Adrenal gland (tissue), 12 donors: ENCODE data around the gene PTK6. TPM values are rescaled to one million over a fixed set of nuclear protein-coding genes. Genes with fewer than 3 reads are reported as not detected.
A peak's percentile ranks its signal among the peaks of the same experiment; 100 is the strongest.

Experiments used
- DNase-seq, 7 donors: peaks; one replicate each; pipeline ENCODE4 v3.0.0-alpha.2; 2019 to 2020
- H3K27ac ChIP-seq, 5 donors: fragments of 200-600 bp; sonication (generic) in 4 of 5; 1 replicate in 3 of 5; 2 replicates in 2 of 5; pipeline versions ENCODE4 v1.5.1 to v1.8.0; 2016 to 2020; ENCODE audit warnings: mild to moderate bottlenecking in 1 of 5
- H3K27me3 ChIP-seq: fragments of 200-600 bp; 2 replicates; pipeline ENCODE4 v1.8.0; 2021
- H3K36me3 ChIP-seq, 2 donors: fragments of 200-600 bp; replicated peaks in 1 of 2; 1 replicate in 1 of 2; 2 replicates in 1 of 2; pipeline versions ENCODE4 v1.5.1 to v1.8.0; 2018 to 2022
- H3K4me1 ChIP-seq, 2 donors: fragments of 200-600 bp; replicated peaks in 1 of 2; 1 replicate in 1 of 2; 2 replicates in 1 of 2; pipeline versions ENCODE4 v1.5.1 to v1.8.0; 2018 to 2021
- H3K4me3 ChIP-seq, 4 donors: fragments of 200-600 bp; sonication (generic) in 3 of 4; one replicate each; pipeline ENCODE4 v1.5.1; 2016 to 2018
- H3K9me3 ChIP-seq, 3 donors: fragments of 200-600 bp; sonication (generic) in 1 of 3; replicated peaks in 1 of 3; 1 replicate in 2 of 3; 2 replicates in 1 of 3; pipeline versions ENCODE4 v1.5.1 to v1.8.0; 2016 to 2021
- POLR2A ChIP-seq, 2 donors: fragments of 450-650 bp; IDR thresholded peaks; one replicate each; pipeline ENCODE4 v1.6.1; 2017; ENCODE audit warnings: antibody characterized with exemption in 2 of 2, mild to moderate bottlenecking in 2 of 2, moderate library complexity in 1 of 2
- WGBS, 4 donors: extraction: QIAGEN DNeasy Blood & Tissue Kit in 2 of 4; methylation state at CpG; one replicate each; pipeline versions ENCODE4 v1.1.5 to v1.1.7; 2013 to 2017; 5-methylcytosine and 5-hydroxymethylcytosine counted together
- intact Hi-C, 2 donors: fragments of 100-400 bp; cut with DNase I; formaldehyde crosslinking; loops; one replicate each; pipeline versions ENCODE4 v1.14.1 to v1.15.0; 2022 to 2023
- polyA plus RNA-seq, 3 donors: library from polyadenylated mRNA; stranded (reverse); fragments of 200-250 nt in 2 of 3; fragments of 350-450 nt in 1 of 3; fragmentation: Illumina TruSeq in 1 of 3; extraction: RNeasy Lipid Tissue Mini Kit (QIAGEN cat#74804) in 1 of 3; gene quantifications; one replicate each; pipeline ENCODE4 v1.2.3, GENCODE V29; 2013 to 2014
- total RNA-seq, 9 donors: library from RNA; depleted of rRNA in 4 of 9; stranded (reverse); fragments of >200 nt in 4 of 9; fragments of 120-200 nt in 1 of 9; fragmentation: NEBNext Ultra II Directional in 1 of 9; extraction: Animal tissue kit (Norgen Biotek cat#: 25700) in 1 of 9; gene quantifications; one replicate each; pipeline versions ENCODE4 v1.1.0 to v1.2.4, GENCODE V29; 2013 to 2023
- TF ChIP-seq, protein P1 (sequence below), 6 experiments: fragments of 450-650 bp in 4 of 6; fragments of 200-600 bp in 2 of 6; sonication (generic) in 1 of 6; IDR thresholded peaks; 1 replicate in 5 of 6; 2 replicates in 1 of 6; pipeline versions ENCODE4 v1.5.1 to v1.8.0; 2016 to 2021; ENCODE audit warnings: antibody characterized with exemption in 6 of 6, mild to moderate bottlenecking in 2 of 6, moderate library complexity in 1 of 6
- donor health status: healthy with polysubstance abuse.
- donor health status: Bipolar disorder and iron deficiency.
- donor health status: DM: yes; HTN: yes; CAD: no.
- donor health status: DM: no; HTN: no; CAD: no.
- donor health status: DM: no; HTN: no; CAD: no.
- donor health status: DM: yes; HTN: yes; CAD: no.

The PTK6 gene
- total and polyA plus RNA-seq, 12 donors, result 0.19 to 0.72 (median 0.36) TPM; not detected in 5

- H3K9me3 ChIP-seq, result no peaks in the 10 kb centered on the region
- 72 to 84% (median 79%) methylated on average over 7 of the region's 7 CpGs for WGBS, 4 donors
- no peaks in the 10 kb centered on the region for H3K36me3 ChIP-seq
- intact Hi-C loops, result no loop called here
- H3K4me3 ChIP-seq, result no peak overlapping the region
- TF ChIP-seq, protein P1, sequence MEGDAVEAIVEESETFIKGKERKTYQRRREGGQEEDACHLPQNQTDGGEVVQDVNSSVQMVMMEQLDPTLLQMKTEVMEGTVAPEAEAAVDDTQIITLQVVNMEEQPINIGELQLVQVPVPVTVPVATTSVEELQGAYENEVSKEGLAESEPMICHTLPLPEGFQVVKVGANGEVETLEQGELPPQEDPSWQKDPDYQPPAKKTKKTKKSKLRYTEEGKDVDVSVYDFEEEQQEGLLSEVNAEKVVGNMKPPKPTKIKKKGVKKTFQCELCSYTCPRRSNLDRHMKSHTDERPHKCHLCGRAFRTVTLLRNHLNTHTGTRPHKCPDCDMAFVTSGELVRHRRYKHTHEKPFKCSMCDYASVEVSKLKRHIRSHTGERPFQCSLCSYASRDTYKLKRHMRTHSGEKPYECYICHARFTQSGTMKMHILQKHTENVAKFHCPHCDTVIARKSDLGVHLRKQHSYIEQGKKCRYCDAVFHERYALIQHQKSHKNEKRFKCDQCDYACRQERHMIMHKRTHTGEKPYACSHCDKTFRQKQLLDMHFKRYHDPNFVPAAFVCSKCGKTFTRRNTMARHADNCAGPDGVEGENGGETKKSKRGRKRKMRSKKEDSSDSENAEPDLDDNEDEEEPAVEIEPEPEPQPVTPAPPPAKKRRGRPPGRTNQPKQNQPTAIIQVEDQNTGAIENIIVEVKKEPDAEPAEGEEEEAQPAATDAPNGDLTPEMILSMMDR (IDR thresholded peaks at IDR 0.05), result no peak
- peaks cover 5 to 6% of the 10 kb centered on the region in 2 donors for H3K4me1 ChIP-seq
- H3K27ac ChIP-seq, result no peak overlapping the region
- H3K27me3 ChIP-seq, result no peaks in the 10 kb centered on the region
- no peak for DNase-seq
Measured at GRCh38 chr20:63576311-63576710, 39.1 kb upstream of the PTK6 start.

DNA sequence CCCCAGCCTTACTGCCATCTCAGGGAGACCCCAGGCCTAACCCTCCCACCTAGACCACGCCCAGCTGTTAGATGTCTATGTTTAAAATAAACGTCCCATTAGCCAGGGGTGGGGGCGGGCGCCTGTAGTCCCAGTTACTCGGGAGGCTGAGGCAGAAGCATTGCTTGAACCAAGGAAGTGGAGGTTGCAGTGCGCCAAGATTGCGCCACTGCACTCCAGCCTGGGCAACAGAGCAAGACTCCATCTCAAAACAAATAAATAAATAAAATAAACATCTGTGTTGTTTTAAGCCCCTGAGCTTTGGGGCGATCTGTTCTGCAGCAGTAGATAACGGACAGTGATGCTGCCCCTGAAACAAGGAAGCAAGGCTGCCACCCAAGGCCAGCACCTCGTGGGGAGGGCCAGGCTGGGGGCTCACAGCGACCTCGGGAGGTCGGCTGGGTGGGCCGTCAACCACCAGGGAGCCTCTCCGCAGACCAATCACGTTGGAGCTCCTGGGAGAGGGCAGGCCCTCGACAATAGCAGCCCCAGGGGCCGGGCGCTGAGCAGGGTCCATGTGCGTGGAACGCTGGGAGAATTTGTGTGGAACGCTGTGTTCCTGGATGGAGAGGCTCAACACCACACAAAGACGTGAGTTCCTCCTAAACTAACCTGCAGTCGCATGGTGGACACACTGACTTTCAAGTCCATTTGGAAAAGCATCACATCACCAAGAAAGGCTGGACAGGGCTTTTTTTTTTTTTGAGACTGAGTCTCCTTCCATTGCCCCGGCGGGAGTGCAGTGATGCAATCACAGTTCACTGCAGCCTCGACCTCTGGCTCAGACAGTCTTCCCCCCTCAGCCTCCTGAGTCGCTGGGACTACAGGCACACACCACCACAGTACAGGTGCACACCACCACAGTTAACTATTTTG, 37.9 kb upstream of the PTK6 start:
- Histone ChIP-seq H3K4me1 (peaks cover 5 to 6% of the 10 kb centered on the region in 2 donors), H3K27ac (no peak overlapping the region), H3K4me3 (no peak overlapping the region), H3K36me3 (no peaks in the 10 kb centered on the region), H3K9me3 (no peaks in the 10 kb centered on the region), H3K27me3 (no peaks in the 10 kb centered on the region)
- WGBS, 4 donors, result 56 to 67% (median 63%) methylated on average over 26 to 28 of the region's 28 CpGs
- intact Hi-C loops, result no loop called here
- TF ChIP-seq, protein P1 (IDR thresholded peaks at IDR 0.05), result no peak
- TF ChIP-seq POLR2A (IDR thresholded peaks at IDR 0.05), result no peak
- peak in 1 of 7 donors; percentile 39 for DNase-seq

GRCh38 chr20:63574156-63574828, 37.1 kb upstream of the PTK6 start, which contains the start of gene HELZ2:
TSS of gene HELZ2 (minus strand) at chr20:63574239. CDS start at chr20:63572385, 1,854 bp downstream.
- peak; percentile 65 to 87 (median 79) for DNase-seq
- intact Hi-C loops, result no loop called here
- Histone ChIP-seq H3K36me3 (no peaks in the 10 kb centered on the region), H3K4me1 (peaks cover 5 to 6% of the 10 kb centered on the region in 2 donors), H3K27me3 (no peaks in the 10 kb centered on the region), H3K4me3 (peak within 1 kb of the TSS in 3 of 4 donors; percentile 56 to 83 (median 74)), H3K9me3 (no peaks in the 10 kb centered on the region), H3K27ac (peak within 1 kb of the TSS in 3 of 5 donors; percentile 60 to 85 (median 65))
- TF ChIP-seq, protein P1 (IDR thresholded peaks at IDR 0.05), result no peak
- peak in 1 of 2 donors; percentile 17 for TF ChIP-seq POLR2A (IDR thresholded peaks at IDR 0.05)
- whole genome bisulfite sequencing, 4 donors, result 8 to 60% (median 10%) methylated on average over 1 to 40 of the region's 40 CpGs

DNA sequence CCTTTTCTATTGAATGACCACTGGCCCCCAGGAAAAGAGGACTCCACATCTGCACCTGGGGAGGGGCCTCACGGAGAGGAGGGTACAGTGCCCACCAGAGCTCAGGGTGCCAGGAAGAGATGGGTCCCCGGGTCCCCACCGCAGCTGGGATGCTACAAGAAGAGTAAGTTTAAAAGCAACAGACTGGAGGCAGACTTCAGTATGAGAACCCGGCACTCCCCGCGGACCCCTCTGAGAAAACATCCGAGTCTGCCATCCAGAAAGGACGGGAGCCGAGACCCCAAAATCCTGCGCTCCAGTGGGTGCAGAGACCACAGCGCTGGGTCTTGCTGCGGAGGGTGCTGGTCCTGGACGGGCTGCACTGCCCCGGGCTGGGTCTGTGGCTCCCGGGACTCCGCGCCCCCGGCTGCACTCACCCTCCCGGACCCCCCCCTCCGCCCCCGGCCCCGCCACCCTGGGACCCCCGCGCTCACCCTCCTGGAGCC, 36.5 kb upstream of the PTK6 start:
- Histone ChIP-seq H3K36me3 (no peaks in the 10 kb centered on the region), H3K27ac (peak overlapping the region in 3 of 5 donors; percentile 60 to 85 (median 65)), H3K4me3 (peak overlapping the region in 3 of 4 donors; percentile 56 to 83 (median 74)), H3K9me3 (no peaks in the 10 kb centered on the region), H3K4me1 (peaks cover 5 to 6% of the 10 kb centered on the region in 2 donors), H3K27me3 (no peaks in the 10 kb centered on the region)
- no peak for TF ChIP-seq POLR2A (IDR thresholded peaks at IDR 0.05)
- TF ChIP-seq, protein P1 (IDR thresholded peaks at IDR 0.05), result no peak
- intact Hi-C loops, result no loop called here
- WGBS, 4 donors, result 0 to 2% (median 1%) methylated on average over 1 to 24 of the region's 24 CpGs
- DNase-seq, result no peak
